ENCODE data around the gene RANGRF.

DNA sequence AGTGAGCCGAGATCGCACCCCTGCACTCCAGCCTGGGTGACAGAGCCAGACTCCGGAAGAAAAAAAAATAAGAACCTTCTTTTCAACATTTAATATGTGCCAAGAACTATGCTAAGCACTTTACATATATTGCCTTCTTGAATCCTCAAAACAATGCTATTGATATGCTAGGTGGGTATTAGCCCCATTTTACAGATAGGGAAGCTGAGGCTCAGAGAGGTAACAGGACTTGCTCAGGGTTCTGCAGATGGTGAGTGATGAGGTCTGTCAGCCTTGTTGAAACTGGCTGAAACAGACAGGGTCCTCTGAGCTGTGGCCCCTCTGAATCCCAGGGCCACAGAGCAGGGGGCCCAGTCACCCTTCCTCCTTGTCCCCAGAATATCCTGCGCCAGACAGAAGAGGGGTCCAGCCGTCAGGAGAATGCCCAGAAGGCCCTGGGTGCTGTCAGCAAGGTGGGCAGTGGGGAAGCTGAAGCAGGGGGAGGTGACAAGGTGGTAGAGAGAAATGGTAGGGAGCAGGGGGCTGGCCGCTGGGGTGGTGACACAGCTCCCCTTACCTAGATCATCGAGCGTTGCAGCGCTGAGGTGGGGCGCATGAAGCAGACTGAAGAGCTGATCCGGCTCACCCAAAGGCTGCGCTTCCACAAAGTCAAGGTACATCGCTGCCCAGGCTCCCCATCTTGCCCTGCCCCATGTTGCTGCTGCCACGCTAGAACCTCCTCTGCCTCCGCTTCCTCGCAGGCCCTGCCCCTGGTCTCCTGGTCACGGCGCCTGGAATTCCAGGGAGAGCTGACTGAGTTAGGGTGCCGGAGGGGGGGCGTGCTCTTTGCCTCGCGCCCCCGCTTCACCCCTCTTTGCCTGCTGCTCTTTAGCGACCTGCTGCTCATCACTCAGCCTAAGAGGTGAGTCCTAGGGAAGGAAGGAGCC lies 29.8 kb downstream of the RANGRF start:
- TF ChIP-seq ZNF274 (IDR thresholded peaks at IDR 0.05; ENCODE audit: low read depth, low read length) (no peak), YY1 (IDR thresholded peaks at IDR 0.05; ENCODE audit: insufficient read depth, insufficient read length) (no peak), SUZ12 (IDR thresholded peaks at IDR 0.05; ENCODE audit: extremely low read depth, insufficient read depth, insufficient read length) (no peak)
